AG04450 (cell line): Measurements from ENCODE around the gene SLU7. TPM values are rescaled to one million over a fixed set of nuclear protein-coding genes. Genes with fewer than 3 reads are reported as not detected.

Experiments
- CTCF ChIA-PET: fragments of 300-600, 350-600 bp; formaldehyde crosslinking; extraction: SDS; loops from one replicate; lab custom pipeline; 2022; ENCODE audit warnings: antibody characterized with exemption, inconsistent platforms; lab: Charles Lee
- POLR2A ChIA-PET: fragments of 350-600 bp; formaldehyde crosslinking; extraction: SDS; loops from one replicate; lab custom pipeline; 2021; ENCODE audit warnings: antibody characterized with exemption, inconsistent platforms; lab: Yijun Ruan, JAX
- DNase-seq: peaks from one replicate; pipeline ENCODE4 v3.0.0-alpha.2; 2011; ENCODE audit warnings: low read depth, low spot score
- H3K27ac ChIP-seq: one replicate; pipeline ENCODE4 v1.5.1; 2012; ENCODE audit warnings: low read depth, low read length, control low read depth
- H3K27me3 ChIP-seq: one replicate; pipeline ENCODE4 v1.6.0; 2012; ENCODE audit warnings: low read length; ENCODE audit not compliant: control insufficient read depth, insufficient read depth
- H3K4me3 ChIP-seq: 2 replicates; pipeline ENCODE4 v1.5.1; 2011; ENCODE audit warnings: mild to moderate bottlenecking, low read depth, low read length, control low read depth
- H3K9me3 ChIP-seq: 2 replicates; pipeline ENCODE4 v1.5.1; 2012; ENCODE audit warnings: low read length; ENCODE audit not compliant: control insufficient read depth, insufficient read depth
- CTCF ChIP-seq: IDR thresholded peaks from 2 replicates; pipeline ENCODE4 v1.5.1; 2011; ENCODE audit warnings: low read depth, low read length, control low read depth, inconsistent platforms
- polyA plus RNA-seq: library from polyadenylated mRNA; depleted of rRNA; stranded (reverse); fragments of >200 nt; gene quantifications from 2 replicates; pipeline ENCODE4 v1.2.3, GENCODE V29; 2011

The SLU7 gene
- polyA plus RNA-seq, 1 experiment = 59.5 TPM

- ChIA-PET POLR2A (no interaction called here), CTCF (interaction anchor here (1.1 kb wide), 1 partner anchor 8 kb away, joined by 3 read pairs; no protein-coding TSS in a partner anchor)
- no peak overlapping the region for H3K4me3 ChIP-seq
- H3K9me3 ChIP-seq = no peaks in the 10 kb centered on the region
- TF ChIP-seq CTCF = no peak
- peaks cover 7% of the 10 kb centered on the region for H3K27me3 ChIP-seq
- no peak for DNase-seq
- no peak overlapping the region for H3K27ac ChIP-seq
These were observed 15.2 kb upstream of the SLU7 start for GRCh38 chr5:160434022-160434531.

- Histone ChIP-seq H3K4me3 (no peak overlapping the region), H3K27ac (no peak overlapping the region), H3K9me3 (no peaks in the 10 kb centered on the region), H3K27me3 (peaks cover 7% of the 10 kb centered on the region)
- no peak for DNase-seq
- ChIA-PET CTCF (interaction anchor here (1.1 kb wide), 1 partner anchor 8 kb away, joined by 3 read pairs; no protein-coding TSS in a partner anchor), POLR2A (interaction anchor here (1.3 kb wide), 1 partner anchor 11 kb away, joined by 4 read pairs; no protein-coding TSS in a partner anchor)
- no peak for TF ChIP-seq CTCF
These were observed 13.9 kb upstream of the SLU7 start for GRCh38 chr5:160432787-160433186.

GRCh38 chr5:160432196-160432595 is 13.3 kb upstream of the SLU7 start:
- no peak for TF ChIP-seq CTCF
- DNase-seq = no peak
- H3K27me3 ChIP-seq = peaks cover 7% of the 10 kb centered on the region
- ChIA-PET CTCF (interaction anchor here (1.1 kb wide), 1 partner anchor 9 kb away, joined by 3 read pairs; no protein-coding TSS in a partner anchor), POLR2A (interaction anchor here (1.3 kb wide), 1 partner anchor 11 kb away, joined by 4 read pairs; no protein-coding TSS in a partner anchor)
- no peaks in the 10 kb centered on the region for H3K9me3 ChIP-seq
- no peak overlapping the region for H3K4me3 ChIP-seq
- no peak overlapping the region for H3K27ac ChIP-seq

- no peak for TF ChIP-seq CTCF
These were observed 8.7 kb upstream of the SLU7 start for GRCh38 chr5:160427607-160428006.

GRCh38 chr5:160423099-160423498 is 4.2 kb upstream of the SLU7 start:
- Histone ChIP-seq H3K27me3 (no peaks in the 10 kb centered on the region), H3K9me3 (no peaks in the 10 kb centered on the region), H3K4me3 (peak overlapping the region; percentile 73), H3K27ac (no peak overlapping the region)
- POLR2A ChIA-PET = no interaction called here
- no peak for TF ChIP-seq CTCF
- CTCF ChIA-PET = interaction anchor here (5.3 kb wide), 1 partner anchor 16 kb away, joined by 113 read pairs; no protein-coding TSS in a partner anchor
- no peak for DNase-seq

More at GRCh38 chr5:160427607-160428006, 8.7 kb upstream of the SLU7 start:
- CTCF ChIA-PET = interaction anchor here (4.5 kb wide), 1 partner anchor 11 kb away, joined by 52 read pairs; no protein-coding TSS in a partner anchor
- POLR2A ChIA-PET = no interaction called here
- H3K9me3 ChIP-seq = no peaks in the 10 kb centered on the region
- no peak overlapping the region for H3K27ac ChIP-seq
- H3K27me3 ChIP-seq = no peaks in the 10 kb centered on the region
- no peak overlapping the region for H3K4me3 ChIP-seq
- no peak for DNase-seq
